Body of pancreas (tissue), 4 donors: ENCODE results near the gene HACL1.

Experiments
- POLR2A ChIP-seq, 3 donors: fragments of 450-650 bp; IDR thresholded peaks; one replicate each; pipeline ENCODE4 v1.6.1; 2016; ENCODE audit warnings: antibody characterized with exemption in 3 of 3, mild to moderate bottlenecking in 2 of 3
- TF ChIP-seq, protein P1 (sequence below), 7 experiments: fragments of 450-650 bp in 4 of 7; fragments of 200-600 bp in 3 of 7; sonication (generic) in 3 of 7; IDR thresholded peaks; one replicate each; pipeline ENCODE4 v1.5.1; 2016 to 2019; ENCODE audit warnings: antibody characterized with exemption in 7 of 7

DNA sequence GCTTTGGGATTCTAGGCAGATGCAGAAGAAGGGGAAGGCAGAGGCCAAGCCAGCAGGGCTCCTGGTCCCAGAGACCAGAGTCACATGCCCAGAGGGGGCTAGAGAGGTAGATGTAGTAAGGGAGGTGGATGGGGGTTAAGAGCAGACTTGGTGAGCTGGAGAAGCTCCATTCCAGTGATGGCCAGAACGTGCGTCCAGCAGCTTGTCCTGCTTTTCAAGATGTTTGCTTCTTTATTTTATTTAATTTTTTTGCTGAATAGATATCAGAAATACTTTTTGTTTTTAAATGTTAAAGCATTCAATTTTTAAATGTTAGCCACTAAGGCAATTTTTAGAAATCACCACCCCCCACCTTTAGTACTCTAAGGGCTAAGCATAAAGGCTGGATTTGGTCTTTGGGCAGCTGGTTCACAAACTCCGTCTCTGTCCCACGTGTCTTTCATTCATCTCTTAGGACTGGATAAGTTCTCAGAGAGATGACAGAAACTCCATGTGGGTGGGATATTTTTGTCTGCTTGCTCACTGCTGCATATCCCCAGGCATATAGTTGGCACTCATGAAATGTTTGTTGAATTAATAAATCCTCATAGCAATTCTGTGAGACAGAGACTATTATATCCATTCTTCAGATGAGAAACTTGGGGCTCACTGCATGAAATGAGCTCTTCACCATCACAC lies 86.6 kb downstream of the HACL1 start:
- TF ChIP-seq, protein P1, sequence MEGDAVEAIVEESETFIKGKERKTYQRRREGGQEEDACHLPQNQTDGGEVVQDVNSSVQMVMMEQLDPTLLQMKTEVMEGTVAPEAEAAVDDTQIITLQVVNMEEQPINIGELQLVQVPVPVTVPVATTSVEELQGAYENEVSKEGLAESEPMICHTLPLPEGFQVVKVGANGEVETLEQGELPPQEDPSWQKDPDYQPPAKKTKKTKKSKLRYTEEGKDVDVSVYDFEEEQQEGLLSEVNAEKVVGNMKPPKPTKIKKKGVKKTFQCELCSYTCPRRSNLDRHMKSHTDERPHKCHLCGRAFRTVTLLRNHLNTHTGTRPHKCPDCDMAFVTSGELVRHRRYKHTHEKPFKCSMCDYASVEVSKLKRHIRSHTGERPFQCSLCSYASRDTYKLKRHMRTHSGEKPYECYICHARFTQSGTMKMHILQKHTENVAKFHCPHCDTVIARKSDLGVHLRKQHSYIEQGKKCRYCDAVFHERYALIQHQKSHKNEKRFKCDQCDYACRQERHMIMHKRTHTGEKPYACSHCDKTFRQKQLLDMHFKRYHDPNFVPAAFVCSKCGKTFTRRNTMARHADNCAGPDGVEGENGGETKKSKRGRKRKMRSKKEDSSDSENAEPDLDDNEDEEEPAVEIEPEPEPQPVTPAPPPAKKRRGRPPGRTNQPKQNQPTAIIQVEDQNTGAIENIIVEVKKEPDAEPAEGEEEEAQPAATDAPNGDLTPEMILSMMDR (IDR thresholded peaks at IDR 0.05), result no peak
- no peak for TF ChIP-seq POLR2A (IDR thresholded peaks at IDR 0.05)
